OCI-LY3 (cell line): ENCODE data around the gene OSBPL9.
"Not testable (repeated sequence)": the region's sequence is repeated elsewhere in the genome, so short reads cannot be mapped to it uniquely, and the experiment has no call there.

Experiments
- H2AFZ ChIP-seq: fragments of 200-600, 300-600 bp; shearing (Covaris generic); 2 replicates; pipeline ENCODE4 v1.6.0; 2014; ENCODE audit warnings: antibody characterized with exemption, low read depth, low read length
- H3K27ac ChIP-seq: fragments of 200-600, 300-600 bp; sonication (generic); 2 replicates; pipeline ENCODE4 v1.5.1; 2014; ENCODE audit warnings: mild to moderate bottlenecking, low read length, moderate library complexity, mixed read lengths
- H3K27me3 ChIP-seq: fragments of 200-600, 300-600 bp; sonication (generic); 2 replicates; pipeline ENCODE4 v1.6.1; 2014; ENCODE audit warnings: low read depth, low read length, mixed read lengths
- H3K36me3 ChIP-seq: fragments of 200-600, 300-600 bp; sonication (generic); replicated peaks from 2 replicates; pipeline ENCODE3; 2014; ENCODE audit warnings: low read depth, low read length, mixed read lengths
- H3K4me1 ChIP-seq: fragments of 300-600, 200-600 bp; sonication (generic); 2 replicates; pipeline ENCODE4 v1.6.1; 2014; ENCODE audit warnings: low read length, mixed read lengths
- H3K4me2 ChIP-seq: fragments of 200-600, 300-600 bp; sonication (generic); 2 replicates; pipeline ENCODE4 v1.6.1; 2014; ENCODE audit warnings: low read length, mixed read lengths
- H3K4me3 ChIP-seq: fragments of 300-600, 200-600 bp; sonication (generic); 2 replicates; pipeline ENCODE4 v1.5.1; 2014; ENCODE audit warnings: antibody characterized with exemption, mild to moderate bottlenecking, low read length, moderate library complexity
- H3K79me2 ChIP-seq: fragments of 300-600, 200-600 bp; shearing (Covaris generic); 2 replicates; pipeline ENCODE4 v1.6.1; 2014; ENCODE audit warnings: mild to moderate bottlenecking, low read length, mixed read lengths
- H3K9ac ChIP-seq: fragments of 300-600, 200-600 bp; shearing (Covaris generic); 2 replicates; pipeline ENCODE4 v1.6.0; 2014; ENCODE audit warnings: mild to moderate bottlenecking, low read length, moderate library complexity
- H3K9me3 ChIP-seq: fragments of 200-600, 300-600 bp; shearing (Covaris generic); 2 replicates; pipeline ENCODE4 v1.6.1; 2014; ENCODE audit warnings: low read length, mixed read lengths; ENCODE audit not compliant: insufficient read depth
- H4K20me1 ChIP-seq: fragments of 200-600, 300-600 bp; sonication (generic); 2 replicates; pipeline ENCODE4 v1.6.1; 2016; ENCODE audit warnings: low read length, mixed read lengths; ENCODE audit not compliant: insufficient read depth
- CTCF ChIP-seq: fragments of 200-600, 300-600 bp; sonication (generic); IDR thresholded peaks from 2 replicates; pipeline ENCODE4 v1.5.1; 2014; ENCODE audit warnings: antibody characterized with exemption, low read length, low read depth
- EZH2phosphoT487 ChIP-seq: fragments of 200-600 bp; shearing (Covaris generic); IDR thresholded peaks from 2 replicates; pipeline ENCODE4 v1.6.1; 2018; ENCODE audit warnings: antibody characterized with exemption, mixed run types, low read depth

Gene OSBPL9

GRCh38 chr1:51697166-51697565 lies 80.3 kb downstream of the OSBPL9 start:
- Histone ChIP-seq H3K9ac (no peak overlapping the region), H3K79me2 (no peaks in the 10 kb centered on the region), H3K4me3 (no peak overlapping the region), H3K4me2 (no peak overlapping the region), H3K4me1 (no peaks in the 10 kb centered on the region), H2AFZ (no peak overlapping the region), H4K20me1 (no peaks in the 10 kb centered on the region), H3K36me3 (no peaks in the 10 kb centered on the region), H3K27ac (no peak overlapping the region), H3K27me3 (no peaks in the 10 kb centered on the region), H3K9me3 (no peaks in the 10 kb centered on the region)
- TF ChIP-seq EZH2phosphoT487, result no peak
- no peak for TF ChIP-seq CTCF

- Histone ChIP-seq H3K79me2 (no peaks in the 10 kb centered on the region), H3K4me3 (no peak overlapping the region), H3K9me3 (no peaks in the 10 kb centered on the region), H2AFZ (no peak overlapping the region), H3K27me3 (no peaks in the 10 kb centered on the region), H3K36me3 (no peaks in the 10 kb centered on the region), H3K27ac (no peak overlapping the region), H3K9ac (no peak overlapping the region), H3K4me1 (no peaks in the 10 kb centered on the region), H3K4me2 (no peak overlapping the region), H4K20me1 (no peaks in the 10 kb centered on the region)
- TF ChIP-seq CTCF, result no peak
- no peak for TF ChIP-seq EZH2phosphoT487
Measured at GRCh38 chr1:51699391-51699790, 82.5 kb downstream of the OSBPL9 start.

GRCh38 chr1:51701782-51702181 lies 84.9 kb downstream of the OSBPL9 start:
- H3K9ac ChIP-seq, H3K9me3 ChIP-seq, H3K79me2 ChIP-seq, H3K27me3 ChIP-seq, H4K20me1 ChIP-seq, H3K4me3 ChIP-seq, H3K27ac ChIP-seq, H3K4me1 ChIP-seq, H2AFZ ChIP-seq, H3K36me3 ChIP-seq, H3K4me2 ChIP-seq: not testable (repeated sequence)

- H3K79me2 ChIP-seq, H3K27ac ChIP-seq, H3K4me1 ChIP-seq, H2AFZ ChIP-seq, H3K9ac ChIP-seq, H3K36me3 ChIP-seq, H3K4me2 ChIP-seq, H4K20me1 ChIP-seq, H3K4me3 ChIP-seq, H3K9me3 ChIP-seq, H3K27me3 ChIP-seq: not testable (repeated sequence)
Measured at GRCh38 chr1:51702220-51702619, 85.3 kb downstream of the OSBPL9 start.

- no peak overlapping the region for H3K27ac ChIP-seq
- H3K9ac ChIP-seq, result no peak overlapping the region
- no peaks in the 10 kb centered on the region for H3K4me1 ChIP-seq
- no peaks in the 10 kb centered on the region for H3K79me2 ChIP-seq
- H3K9me3 ChIP-seq, result no peaks in the 10 kb centered on the region
- H2AFZ ChIP-seq, result no peak overlapping the region
- H4K20me1 ChIP-seq, result no peaks in the 10 kb centered on the region
- H3K36me3 ChIP-seq, result no peaks in the 10 kb centered on the region
- H3K4me3 ChIP-seq, result no peak overlapping the region
- no peak overlapping the region for H3K4me2 ChIP-seq
- no peaks in the 10 kb centered on the region for H3K27me3 ChIP-seq
- TF ChIP-seq EZH2phosphoT487, result no peak
- TF ChIP-seq CTCF, result no peak
Measured at GRCh38 chr1:51705035-51705434, 88.1 kb downstream of the OSBPL9 start.
